Neuron (in vitro differentiated cells): Measurements from ENCODE around the gene DNER.

Experiments
- H2AFZ ChIP-seq: one replicate; pipeline ENCODE4 v1.6.1; 2013; ENCODE audit warnings: low read depth, mild to moderate bottlenecking, inconsistent platforms, low read length, moderate library complexity
- H3K27me3 ChIP-seq: one replicate; pipeline ENCODE4 v1.6.1; 2013; ENCODE audit warnings: low read length; ENCODE audit not compliant: insufficient read depth
- H3K36me3 ChIP-seq: one replicate; pipeline ENCODE4 v1.6.1; 2013; ENCODE audit warnings: low read length; ENCODE audit not compliant: insufficient read depth
- H3K4me1 ChIP-seq: one replicate; pipeline ENCODE4 v1.6.1; 2013; ENCODE audit warnings: low read length; ENCODE audit not compliant: insufficient read depth
- H3K4me3 ChIP-seq: 2 replicates; pipeline ENCODE4 v1.5.1; 2013; ENCODE audit warnings: mild to moderate bottlenecking, low read length, moderate library complexity
- H3K9me3 ChIP-seq: one replicate; pipeline ENCODE4 v1.6.1; 2013; ENCODE audit warnings: low read length

DNER gene

DNA sequence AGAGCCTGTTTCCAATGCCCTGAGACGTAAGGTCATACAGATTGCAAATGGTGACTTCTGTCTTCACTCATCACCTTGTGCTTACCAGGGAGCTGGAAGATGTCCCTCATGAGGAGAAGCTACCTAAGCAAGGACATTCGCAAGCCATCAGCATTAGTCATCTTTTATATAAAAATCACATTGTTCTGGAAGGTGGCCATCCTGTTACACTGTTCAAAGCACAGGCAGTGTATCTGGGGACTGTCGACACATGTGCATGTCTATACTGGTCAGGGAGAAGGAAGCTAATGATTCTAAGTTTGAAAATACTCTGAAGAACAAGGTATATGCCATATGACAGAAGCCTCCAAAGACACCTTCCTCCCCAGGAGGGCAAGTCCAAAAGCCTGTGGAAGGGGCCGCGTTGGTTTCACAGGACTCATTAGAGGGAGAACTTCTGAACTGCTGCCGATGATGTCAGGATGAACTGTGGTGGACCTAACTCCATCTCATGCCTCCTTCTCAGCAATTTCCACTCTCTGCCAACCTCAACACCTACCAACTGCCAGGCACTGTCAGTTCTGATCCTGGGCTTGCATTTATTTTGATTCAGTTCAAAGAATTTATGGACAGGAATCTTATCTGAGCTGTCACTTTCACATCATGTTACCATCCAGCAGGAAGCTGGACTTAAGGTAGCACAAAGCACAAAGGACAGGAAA, 39.4 kb downstream of the DNER start:
- Histone ChIP-seq H3K27me3 (peaks cover 3% of the 10 kb centered on the region), H3K9me3 (no peaks in the 10 kb centered on the region), H3K4me1 (no peaks in the 10 kb centered on the region), H2AFZ (no peak overlapping the region), H3K36me3 (no peaks in the 10 kb centered on the region), H3K4me3 (no peak overlapping the region)

DNA sequence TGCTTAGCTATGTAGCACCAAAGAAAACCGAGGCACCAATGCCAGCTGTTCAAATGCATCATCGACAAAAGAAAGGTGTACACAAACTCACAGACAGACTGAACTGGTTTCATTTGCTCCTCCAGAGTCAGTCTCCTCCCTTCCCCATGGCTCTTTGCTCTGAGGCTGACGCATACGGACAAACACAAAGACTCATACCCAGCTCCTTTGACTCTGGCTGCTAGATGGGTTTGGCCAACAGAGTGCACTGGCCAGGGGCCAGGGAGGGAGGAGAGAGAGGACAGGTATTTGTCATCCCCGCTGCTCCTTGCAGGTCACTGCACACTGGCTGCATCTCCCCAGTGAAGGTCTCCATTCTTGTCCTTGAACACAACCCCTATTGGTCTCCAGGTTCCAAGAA, 40.7 kb downstream of the DNER start:
- H3K4me3 ChIP-seq, result no peak overlapping the region
- peaks cover 3% of the 10 kb centered on the region for H3K27me3 ChIP-seq
- no peak overlapping the region for H2AFZ ChIP-seq
- no peaks in the 10 kb centered on the region for H3K36me3 ChIP-seq
- H3K9me3 ChIP-seq, result no peaks in the 10 kb centered on the region
- H3K4me1 ChIP-seq, result no peaks in the 10 kb centered on the region

- H3K4me3 ChIP-seq, result no peak overlapping the region
- no peak overlapping the region for H2AFZ ChIP-seq
- peaks cover 3% of the 10 kb centered on the region for H3K27me3 ChIP-seq
- no peaks in the 10 kb centered on the region for H3K36me3 ChIP-seq
- no peaks in the 10 kb centered on the region for H3K4me1 ChIP-seq
- no peaks in the 10 kb centered on the region for H3K9me3 ChIP-seq
These were observed 42.3 kb downstream of the DNER start for GRCh38 chr2:229672021-229672420.

- Histone ChIP-seq H2AFZ (no peak overlapping the region), H3K4me1 (no peaks in the 10 kb centered on the region), H3K36me3 (no peaks in the 10 kb centered on the region), H3K27me3 (peaks cover 3% of the 10 kb centered on the region), H3K9me3 (no peaks in the 10 kb centered on the region), H3K4me3 (no peak overlapping the region)
These were observed 44.5 kb downstream of the DNER start for GRCh38 chr2:229669841-229670240.

GRCh38 chr2:229666811-229667210, 47.5 kb downstream of the DNER start:
- Histone ChIP-seq H3K4me3 (no peak overlapping the region), H3K4me1 (no peaks in the 10 kb centered on the region), H3K27me3 (no peaks in the 10 kb centered on the region), H3K9me3 (no peaks in the 10 kb centered on the region), H3K36me3 (no peaks in the 10 kb centered on the region), H2AFZ (no peak overlapping the region)

DNA sequence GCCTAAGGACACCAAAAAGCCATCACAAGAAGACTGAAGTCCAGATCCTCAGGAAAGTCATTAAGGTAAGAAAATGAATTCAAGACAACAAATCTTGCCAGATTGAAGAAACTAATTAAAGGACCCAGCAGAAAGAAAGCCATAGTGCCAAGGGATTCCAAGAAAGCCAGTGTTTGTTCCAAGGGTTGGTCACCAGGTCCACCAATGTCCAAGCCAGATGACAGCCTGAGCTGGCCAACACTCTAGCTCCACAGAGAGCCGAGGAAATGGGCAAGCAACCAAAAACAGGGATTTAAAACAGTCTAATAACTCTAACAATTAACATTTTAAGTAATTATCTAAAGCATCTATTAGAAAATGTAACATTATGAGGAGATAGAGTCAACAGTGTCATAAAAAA, 49.2 kb downstream of the DNER start:
- Histone ChIP-seq H3K9me3 (no peaks in the 10 kb centered on the region), H3K36me3 (no peaks in the 10 kb centered on the region), H3K4me1 (no peaks in the 10 kb centered on the region), H2AFZ (no peak overlapping the region), H3K27me3 (no peaks in the 10 kb centered on the region), H3K4me3 (no peak overlapping the region)

DNA sequence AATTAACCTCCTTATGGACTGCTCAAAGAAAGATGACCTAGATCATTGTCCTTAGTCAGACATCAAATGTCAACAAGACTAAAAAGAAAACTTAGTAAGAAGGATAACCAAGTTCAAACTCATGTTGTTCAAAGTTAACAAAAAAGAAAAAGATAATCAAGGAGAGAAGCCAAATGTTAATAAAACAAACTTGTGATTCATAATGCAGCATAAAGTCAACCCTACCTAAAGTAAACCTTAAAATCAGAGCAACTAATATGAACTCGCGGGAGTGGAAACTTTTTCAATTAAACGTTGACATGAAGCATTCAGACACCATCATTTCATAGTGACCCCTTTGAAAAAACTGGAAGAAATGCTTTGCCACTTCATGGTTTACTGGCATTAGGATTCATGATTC, 52.9 kb downstream of the DNER start:
- Histone ChIP-seq H2AFZ (no peak overlapping the region), H3K36me3 (no peaks in the 10 kb centered on the region), H3K9me3 (no peaks in the 10 kb centered on the region), H3K4me3 (no peak overlapping the region), H3K27me3 (no peaks in the 10 kb centered on the region), H3K4me1 (no peaks in the 10 kb centered on the region)

- Histone ChIP-seq H3K9me3 (no peaks in the 10 kb centered on the region), H3K36me3 (no peaks in the 10 kb centered on the region), H2AFZ (no peak overlapping the region)
These were observed 53.4 kb downstream of the DNER start for GRCh38 chr2:229660951-229661350.

DNA sequence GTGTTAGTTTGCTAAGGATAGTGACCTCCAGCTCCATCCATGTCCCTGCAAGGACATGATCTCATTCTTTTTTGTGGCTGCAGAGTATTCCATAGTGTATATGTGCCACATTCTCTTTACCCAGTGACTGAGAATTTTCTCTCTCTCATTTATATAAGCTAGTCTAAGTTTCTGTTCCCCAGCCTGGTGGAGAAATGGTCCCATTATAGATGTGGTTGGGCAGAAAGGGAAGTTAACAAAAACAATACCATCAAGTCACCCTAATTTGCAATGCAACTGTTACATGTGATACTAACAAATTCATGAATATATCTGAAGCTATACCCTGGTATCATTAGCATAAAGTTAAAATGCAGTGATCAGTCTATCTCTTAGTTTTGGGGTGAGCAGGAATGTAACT, 54.0 kb downstream of the DNER start:
- no peaks in the 10 kb centered on the region for H3K27me3 ChIP-seq
- H3K9me3 ChIP-seq, result no peaks in the 10 kb centered on the region
- H3K4me3 ChIP-seq, result no peak overlapping the region
- no peaks in the 10 kb centered on the region for H3K4me1 ChIP-seq
- no peaks in the 10 kb centered on the region for H3K36me3 ChIP-seq
- no peak overlapping the region for H2AFZ ChIP-seq

More at GRCh38 chr2:229660951-229661350, 53.4 kb downstream of the DNER start:
- Histone ChIP-seq H3K4me3 (no peak overlapping the region), H3K4me1 (no peaks in the 10 kb centered on the region), H3K27me3 (no peaks in the 10 kb centered on the region)

DNA sequence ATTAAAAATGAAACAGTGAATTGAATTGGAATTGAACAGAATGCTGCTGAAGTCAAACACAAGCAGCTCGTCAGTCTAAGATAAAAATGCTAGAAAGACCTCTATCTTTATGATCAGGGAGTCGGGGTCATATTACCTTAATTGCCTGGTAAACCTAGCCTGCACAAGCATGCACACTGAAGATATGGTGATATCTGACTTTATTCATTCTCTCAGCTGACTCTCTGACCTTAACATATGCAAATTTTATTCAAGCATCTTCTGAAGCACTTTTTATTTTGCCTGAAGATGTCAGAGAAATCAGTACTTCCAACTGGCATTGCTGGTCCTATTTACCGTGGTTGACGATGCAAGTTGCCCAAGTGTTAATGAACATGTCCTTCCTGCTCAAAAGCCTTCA, 56.4 kb downstream of the DNER start:
- Histone ChIP-seq H2AFZ (no peak overlapping the region), H3K9me3 (no peaks in the 10 kb centered on the region), H3K27me3 (no peaks in the 10 kb centered on the region), H3K36me3 (no peaks in the 10 kb centered on the region), H3K4me3 (no peak overlapping the region), H3K4me1 (no peaks in the 10 kb centered on the region)

DNA sequence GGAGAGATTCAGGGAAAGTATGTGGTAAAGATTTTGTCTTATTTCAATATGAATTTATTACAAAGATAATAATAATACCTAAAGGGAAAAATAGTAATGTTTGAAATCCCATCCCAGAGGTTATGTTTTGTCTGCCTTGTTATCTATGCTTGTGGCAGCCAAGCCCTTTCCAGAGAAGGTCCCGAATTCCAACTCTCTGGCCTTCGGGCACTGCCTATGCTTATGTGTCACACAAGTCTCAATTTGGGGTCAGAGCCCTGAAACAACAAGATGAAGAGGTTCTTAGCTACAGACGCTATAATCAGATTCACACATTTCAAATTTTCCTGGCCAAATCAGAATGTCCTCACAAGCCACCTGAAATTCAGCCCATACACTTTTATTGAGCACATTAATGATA, 59.9 kb downstream of the DNER start:
- no peaks in the 10 kb centered on the region for H3K36me3 ChIP-seq
- no peaks in the 10 kb centered on the region for H3K27me3 ChIP-seq
- H2AFZ ChIP-seq, result no peak overlapping the region
- no peaks in the 10 kb centered on the region for H3K4me1 ChIP-seq
- no peak overlapping the region for H3K4me3 ChIP-seq
- no peaks in the 10 kb centered on the region for H3K9me3 ChIP-seq

- Histone ChIP-seq H3K27me3 (no peaks in the 10 kb centered on the region), H3K4me3 (no peak overlapping the region), H3K4me1 (no peaks in the 10 kb centered on the region), H3K36me3 (no peaks in the 10 kb centered on the region), H3K9me3 (no peaks in the 10 kb centered on the region), H2AFZ (no peak overlapping the region)
These were observed 60.8 kb downstream of the DNER start for GRCh38 chr2:229653531-229653930.

GRCh38 chr2:229652796-229653195, 61.6 kb downstream of the DNER start:
- H2AFZ ChIP-seq, result no peak overlapping the region
- H3K4me1 ChIP-seq, result no peaks in the 10 kb centered on the region
- H3K9me3 ChIP-seq, result no peaks in the 10 kb centered on the region
- no peaks in the 10 kb centered on the region for H3K36me3 ChIP-seq
- H3K4me3 ChIP-seq, result no peak overlapping the region
- H3K27me3 ChIP-seq, result no peaks in the 10 kb centered on the region

- H3K4me3 ChIP-seq, result no peak overlapping the region
- no peak overlapping the region for H2AFZ ChIP-seq
- H3K9me3 ChIP-seq, result no peaks in the 10 kb centered on the region
- H3K4me1 ChIP-seq, result no peaks in the 10 kb centered on the region
- no peaks in the 10 kb centered on the region for H3K36me3 ChIP-seq
- no peaks in the 10 kb centered on the region for H3K27me3 ChIP-seq
These were observed 63.5 kb downstream of the DNER start for GRCh38 chr2:229650901-229651300.
